SK-N-SH (cell line): ENCODE data around the gene NR1H4. TPM values are rescaled to one million over a fixed set of nuclear protein-coding genes. Genes with fewer than 3 reads are reported as not detected.

Experiments
- CTCF ChIA-PET: fragments of 300-600, 350-600 bp; formaldehyde crosslinking; extraction: SDS; loops from one replicate; lab custom pipeline; 2021; lab: Yijun Ruan, JAX
- POLR2A ChIA-PET: fragments of 350-600 bp; sonication (Branson Sonifier 250); formaldehyde crosslinking; extraction: SDS; loops from one replicate; lab custom pipeline; 2020; ENCODE audit warnings: antibody characterized with exemption, inconsistent platforms; lab: Yijun Ruan, JAX
- DNase-seq: peaks from one replicate; pipeline ENCODE4 v3.0.0; 2012
- H2AFZ ChIP-seq: fragments of 200-600 bp; sonication (generic); 2 replicates; pipeline ENCODE4 v1.8.1; 2016; ENCODE audit warnings: antibody characterized with exemption, mild to moderate bottlenecking, low read depth
- H3F3A ChIP-seq: fragments of 200-600 bp; sonication (generic); replicated peaks from 2 replicates; pipeline ENCODE3; 2016; ENCODE audit warnings: antibody characterized with exemption, mild to moderate bottlenecking; ENCODE audit not compliant: insufficient read depth
- H3K27ac ChIP-seq, 2 experiments: fragments of 200-500 bp in 1 of 2; fragments of 200-600 bp in 1 of 2; sonication (Bioruptor generic) in 1 of 2; sonication (generic), shearing (Covaris generic) in 1 of 2; 2 replicates each; pipeline versions ENCODE4 v1.5.1 to v1.6.1; 2014 to 2016; ENCODE audit warnings: low read depth in 2 of 2, inconsistent platforms in 1 of 2, low read length in 1 of 2, mild to moderate bottlenecking in 1 of 2, mixed read lengths in 1 of 2
- H3K27me3 ChIP-seq: fragments of 200-600 bp; sonication (generic), shearing (Covaris generic); 2 replicates; pipeline ENCODE4 v1.6.1; 2016; ENCODE audit warnings: mixed run types; ENCODE audit not compliant: insufficient read depth
- H3K36me3 ChIP-seq, 2 experiments: fragments of 200-500 bp in 1 of 2; fragments of 200-600 bp in 1 of 2; sonication (Bioruptor generic) in 1 of 2; sonication (generic) in 1 of 2; replicated peaks in 1 of 2; 2 replicates each; pipeline versions ENCODE3 to v1.5.1; 2014 to 2016; ENCODE audit warnings: low read length in 1 of 2, mild to moderate bottlenecking in 1 of 2; ENCODE audit not compliant: insufficient read depth in 2 of 2, control insufficient read depth in 1 of 2
- H3K4me1 ChIP-seq, 2 experiments: fragments of 200-500 bp in 1 of 2; fragments of 200-600 bp in 1 of 2; sonication (Bioruptor generic) in 1 of 2; sonication (generic), shearing (Covaris generic) in 1 of 2; 2 replicates each; pipeline versions ENCODE4 v1.5.1 to v1.6.1; 2014 to 2016; ENCODE audit warnings: low read depth in 1 of 2, low read length in 1 of 2, mixed run types in 1 of 2; ENCODE audit not compliant: insufficient read depth in 2 of 2, control insufficient read depth in 1 of 2
- H3K4me2 ChIP-seq: fragments of 200-600 bp; sonication (generic), shearing (Covaris generic); 2 replicates; pipeline ENCODE4 v1.6.1; 2017; ENCODE audit warnings: mixed run types
- H3K4me3 ChIP-seq, 2 experiments: fragments of 200-500 bp in 1 of 2; fragments of 200-600 bp in 1 of 2; sonication (Bioruptor generic) in 1 of 2; sonication (generic), shearing (Covaris generic) in 1 of 2; 2 replicates each; pipeline versions ENCODE4 v1.5.1 to v1.8.1; 2014 to 2016; ENCODE audit warnings: low read depth in 2 of 2, inconsistent platforms in 1 of 2, low read length in 1 of 2, mild to moderate bottlenecking in 1 of 2, mixed read lengths in 1 of 2, moderate library complexity in 1 of 2
- H3K79me2 ChIP-seq: fragments of 200-600 bp; sonication (generic); 2 replicates; pipeline ENCODE4 v1.8.1; 2017; ENCODE audit warnings: mild to moderate bottlenecking; ENCODE audit not compliant: insufficient read depth
- H3K9ac ChIP-seq: fragments of 200-600 bp; sonication (generic); 2 replicates; pipeline ENCODE4 v1.6.1; 2017; ENCODE audit warnings: mixed run types
- H3K9me2 ChIP-seq: fragments of 200-600 bp; sonication (generic); 2 replicates; pipeline ENCODE4 v1.6.1; 2017; ENCODE audit warnings: mixed run types
- H3K9me3 ChIP-seq: fragments of 200-600 bp; sonication (generic); 2 replicates; pipeline ENCODE4 v1.6.1; 2017; ENCODE audit warnings: mixed run types, mild to moderate bottlenecking, moderate library complexity
- H4K20me1 ChIP-seq: fragments of 200-600 bp; sonication (generic); 2 replicates; pipeline ENCODE4 v1.6.1; 2017; ENCODE audit warnings: mild to moderate bottlenecking, mixed run types; ENCODE audit not compliant: insufficient read depth
- CHD2 ChIP-seq: fragments of 150-350 bp; IDR thresholded peaks from 2 replicates; pipeline ENCODE4 v1.6.1; 2018; ENCODE audit warnings: low read length; ENCODE audit not compliant: partially characterized antibody
- CTCF ChIP-seq: fragments of 200-600 bp; sonication (generic); IDR thresholded peaks from 2 replicates; pipeline ENCODE4 v1.6.1; 2017; ENCODE audit warnings: antibody characterized with exemption, mild to moderate bottlenecking, moderate library complexity
- ELF1 ChIP-seq: IDR thresholded peaks from 2 replicates; pipeline ENCODE4 v1.4.0; 2012
- FOXJ3 ChIP-seq: sonication (generic); formaldehyde crosslinking; IDR thresholded peaks from 2 replicates; pipeline ENCODE4 v1.5.1; 2020; ENCODE audit warnings: mild to moderate bottlenecking, missing genetic modification reagents
- FOXM1 ChIP-seq: IDR thresholded peaks from 2 replicates; pipeline ENCODE4 v1.4.0; 2012; ENCODE audit warnings: low read depth, mild to moderate bottlenecking
- IRF3 ChIP-seq: fragments of 150-350 bp; IDR thresholded peaks from 2 replicates; pipeline ENCODE4 v1.6.1; 2016; ENCODE audit warnings: mild to moderate bottlenecking, low read depth, low read length
- MAX ChIP-seq: IDR thresholded peaks from 2 replicates; pipeline ENCODE4 v1.4.0; 2012; ENCODE audit warnings: low read depth
- MEF2A ChIP-seq: IDR thresholded peaks from 2 replicates; pipeline ENCODE4 v1.4.0; 2012; ENCODE audit warnings: low read depth, borderline replicate concordance
- NFIC ChIP-seq: IDR thresholded peaks from 2 replicates; pipeline ENCODE4 v1.4.0; 2012; ENCODE audit warnings: borderline replicate concordance
- PBX3 ChIP-seq: IDR thresholded peaks from 2 replicates; pipeline ENCODE4; 2012
- POLR2AphosphoS5 ChIP-seq: IDR thresholded peaks from 2 replicates; pipeline ENCODE4 v1.6.1; 2012; ENCODE audit warnings: low read depth, low read length
- RCOR1 ChIP-seq: fragments of 150-350 bp; IDR thresholded peaks from 2 replicates; pipeline ENCODE4 v1.6.1; 2017; ENCODE audit warnings: antibody characterized with exemption, low read length
- REST ChIP-seq: IDR thresholded peaks from 2 replicates; pipeline ENCODE4 v1.6.1; 2012; ENCODE audit warnings: mild to moderate bottlenecking, low read depth, low read length, moderate library complexity
- RXRA ChIP-seq: IDR thresholded peaks from 2 replicates; pipeline ENCODE4 v1.4.0; 2012; ENCODE audit warnings: low read depth, mild to moderate bottlenecking, borderline replicate concordance
- SIN3A ChIP-seq: IDR thresholded peaks from 2 replicates; pipeline ENCODE4 v1.6.1; 2012; ENCODE audit warnings: low read depth, mild to moderate bottlenecking, low read length, moderate library complexity, borderline replicate concordance
- TAF1 ChIP-seq: IDR thresholded peaks from 2 replicates; pipeline ENCODE4 v1.6.1; 2012; ENCODE audit warnings: low read depth, mild to moderate bottlenecking, low read length, moderate library complexity, borderline replicate concordance
- USF1 ChIP-seq: IDR thresholded peaks from 2 replicates; pipeline ENCODE4 v1.4.0; 2012; ENCODE audit warnings: low read depth, borderline replicate concordance
- YY1 ChIP-seq: IDR thresholded peaks from 2 replicates; pipeline ENCODE4 v1.4.0; 2012; ENCODE audit warnings: low read depth, mild to moderate bottlenecking
- ZBTB33 ChIP-seq: IDR thresholded peaks from 2 replicates; pipeline ENCODE4 v1.4.0; 2012; ENCODE audit warnings: low read depth, borderline replicate concordance
- WGBS: methylation state at CpG from one replicate; pipeline ENCODE4 v1.1.6; 2017; ENCODE audit warnings: low lambda C conversion rate; 5-methylcytosine and 5-hydroxymethylcytosine counted together
- polyA plus RNA-seq, 3 experiments: library from polyadenylated mRNA; depleted of rRNA; stranded (reverse); fragments of >200 nt; gene quantifications; 2 replicates each; pipeline ENCODE4 v1.2.3, GENCODE V29; 2012

The NR1H4 gene
- polyA plus RNA-seq, 1 of the 3 experiments (the other 2 are of a cell fraction) = not detected

GRCh38 chr12:100528034-100528433 lies 54.4 kb downstream of the NR1H4 start:
- no peaks in the 10 kb centered on the region for H3F3A ChIP-seq
- no peak overlapping the region for H3K4me2 ChIP-seq
- ChIA-PET POLR2A (no interaction called here), CTCF (no interaction called here)
- no peak for DNase-seq
- TF ChIP-seq IRF3 (no peak), FOXJ3 (CRISPR knock-in tag) (no peak), RXRA (no peak), NFIC (no peak), ZBTB33 (no peak), MAX (no peak), ELF1 (no peak), MEF2A (no peak), YY1 (no peak), PBX3 (no peak), SIN3A (no peak), CTCF (no peak), POLR2AphosphoS5 (no peak), USF1 (no peak), RCOR1 (no peak), REST (no peak), FOXM1 (no peak), CHD2 (no peak), TAF1 (no peak)
- H3K9me2 ChIP-seq = no peaks in the 10 kb centered on the region
- no peak overlapping the region for H3K27ac ChIP-seq
- no peak overlapping the region for H3K4me3 ChIP-seq
- H3K27me3 ChIP-seq = no peaks in the 10 kb centered on the region; the same call in 1 of the 2 replicates
- no peaks in the 10 kb centered on the region; a peak in 1 of 4 replicates for H3K4me1 ChIP-seq
- H2AFZ ChIP-seq = no peak overlapping the region
- H3K9ac ChIP-seq = no peak overlapping the region
- no peaks in the 10 kb centered on the region for H3K36me3 ChIP-seq
- WGBS = 13% methylated on average over 3 of the region's 3 CpGs
- H3K79me2 ChIP-seq = no peaks in the 10 kb centered on the region
- no peaks in the 10 kb centered on the region for H4K20me1 ChIP-seq
- no peaks in the 10 kb centered on the region for H3K9me3 ChIP-seq
